Activated CD4-positive, alpha-beta T cell treated with anti-CD3 and anti-CD28 coated beads, Interleukin-2, amount 10 ng/mL, durations not matched to agents 24 days and 14 days (primary cell): ENCODE measurements around the gene ZNF624. TPM values are rescaled to one million over a fixed set of nuclear protein-coding genes. Genes with fewer than 3 reads are reported as not detected.

Experiments
- DNase-seq: peaks from one replicate; pipeline ENCODE4 v3.0.0; 2022
- H3K27ac Mint-ChIP-seq: one replicate; pipeline ENCODE4 v1.8.0; 2022; ENCODE audit warnings: mild to moderate bottlenecking, mixed read lengths
- H3K27me3 Mint-ChIP-seq: one replicate; pipeline ENCODE4 v1.8.0; 2022; ENCODE audit warnings: mixed read lengths
- H3K36me3 Mint-ChIP-seq: one replicate; pipeline ENCODE4 v1.8.0; 2022; ENCODE audit warnings: low read depth, mild to moderate bottlenecking, mixed read lengths
- H3K4me1 Mint-ChIP-seq: one replicate; pipeline ENCODE4 v1.8.0; 2021; ENCODE audit warnings: mixed read lengths
- H3K4me3 Mint-ChIP-seq: one replicate; pipeline ENCODE4 v1.8.0; 2022; ENCODE audit warnings: mild to moderate bottlenecking, moderate library complexity, mixed read lengths
- H3K9me3 Mint-ChIP-seq: one replicate; pipeline ENCODE4 v1.8.0; 2021; ENCODE audit warnings: mixed read lengths
- intact Hi-C: fragments of 100-400 bp; cut with micrococcal nuclease; formaldehyde crosslinking; loops from one replicate; pipeline ENCODE4 v1.15.1; 2023
- total RNA-seq: library from RNA; stranded (reverse); gene quantifications from 2 replicates; pipeline ENCODE4 v1.2.3, GENCODE V29; 2022

Gene ZNF624
- total RNA-seq, 1 donor from 2014 or later: 3.4 TPM

DNA sequence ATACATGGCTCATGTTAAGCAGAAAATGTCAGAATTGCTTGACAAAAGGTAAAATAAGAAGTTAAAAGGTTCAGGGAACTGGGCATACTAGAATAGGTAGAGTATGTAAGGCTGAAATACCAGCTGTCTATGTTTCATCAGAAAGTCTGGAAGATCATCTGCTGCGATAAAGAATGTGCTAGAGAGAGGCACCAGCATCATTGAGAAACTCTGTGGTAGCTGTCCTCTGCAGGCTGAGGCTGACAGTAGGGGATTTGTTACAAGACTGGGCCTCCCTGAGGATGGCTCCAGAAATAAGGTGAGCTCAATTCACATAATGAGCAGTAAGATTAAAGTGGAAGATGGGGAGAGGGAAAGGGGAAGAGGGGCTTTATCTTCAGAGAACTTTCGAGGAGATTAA lies 80.2 kb downstream of the ZNF624 start:
- no peak overlapping the region for H3K4me3 Mint-ChIP-seq
- peaks cover 2% of the 10 kb centered on the region for H3K4me1 Mint-ChIP-seq
- no peak overlapping the region for H3K27ac Mint-ChIP-seq
- no peak for DNase-seq
- intact Hi-C loops: no loop called here
- H3K27me3 Mint-ChIP-seq: peaks cover 5% of the 10 kb centered on the region
- no peaks in the 10 kb centered on the region for H3K36me3 Mint-ChIP-seq
- peaks cover under 1% of the 10 kb centered on the region for H3K9me3 Mint-ChIP-seq

Other genes starting within 250 kb of the ZNF624 start
- gene TRPV2, start 238.3 kb downstream of the ZNF624 start, total RNA-seq: 29.6 and 38.7 TPM in 2 replicates
- gene LRRC75A, start 161.7 kb downstream of the ZNF624 start, total RNA-seq: 1.3 and 1.5 TPM in 2 replicates
- gene ZNF287, start 84.6 kb downstream of the ZNF624 start, total RNA-seq: 5.2 and 6.3 TPM in 2 replicates
- 2.4 and 2.9 TPM in 2 replicates for gene CCDC144A, start 36.4 kb upstream of the ZNF624 start, total RNA-seq